MCF 10A (cell line): ENCODE measurements around the gene LRRC2. TPM values are rescaled to one million over a fixed set of nuclear protein-coding genes. Genes with fewer than 3 reads are reported as not detected.

Experiments used
- BruUV-seq: library from RNA; stranded (reverse); fragments of 400-500 nt; replicated peaks from 2 replicates; lab custom pipeline; 2021; lab: Mats Ljungman, UMichigan
- CTCF ChIA-PET: fragments of 300-600 bp; sonication (Branson Sonifier 250); formaldehyde crosslinking; extraction: SDS; loops from one replicate; lab custom pipeline; 2021; ENCODE audit warnings: antibody characterized with exemption, inconsistent platforms; lab: Yijun Ruan, JAX
- POLR2A ChIA-PET: fragments of 300-600, 350-650 bp; sonication (Branson Sonifier 250); formaldehyde crosslinking; extraction: SDS; loops from one replicate; lab custom pipeline; 2020; ENCODE audit warnings: antibody characterized with exemption, inconsistent platforms; lab: Yijun Ruan, JAX
- DNase-seq: peaks from one replicate; pipeline ENCODE4 v3.0.0-alpha.2; 2018; ENCODE audit not compliant: unreplicated experiment
- H3K27ac Mint-ChIP-seq: one replicate; pipeline ENCODE4 v1.8.0; 2022; ENCODE audit warnings: mild to moderate bottlenecking, low read depth, mixed read lengths; ENCODE audit not compliant: unreplicated experiment
- H3K27me3 Mint-ChIP-seq: one replicate; pipeline ENCODE4 v1.8.0; 2022; ENCODE audit warnings: mixed read lengths; ENCODE audit not compliant: insufficient read depth, unreplicated experiment
- H3K36me3 Mint-ChIP-seq: one replicate; pipeline ENCODE4 v1.8.0; 2022; ENCODE audit warnings: mild to moderate bottlenecking, moderate library complexity, mixed read lengths; ENCODE audit not compliant: insufficient read depth, unreplicated experiment
- H3K4me1 Mint-ChIP-seq: one replicate; pipeline ENCODE4 v1.8.0; 2022; ENCODE audit warnings: mixed read lengths; ENCODE audit not compliant: insufficient read depth, unreplicated experiment
- H3K4me3 Mint-ChIP-seq: one replicate; pipeline ENCODE4 v1.8.0; 2022; ENCODE audit warnings: mild to moderate bottlenecking, moderate library complexity, mixed read lengths; ENCODE audit not compliant: unreplicated experiment
- H3K9me3 Mint-ChIP-seq: one replicate; pipeline ENCODE4 v1.8.0; 2022; ENCODE audit warnings: mixed read lengths; ENCODE audit not compliant: unreplicated experiment
- intact Hi-C: fragments of 100-400 bp; cut with micrococcal nuclease; formaldehyde crosslinking; loops from 2 replicates; pipeline ENCODE4 v1.14.1; 2022
- total RNA-seq: library from RNA; stranded (reverse); gene quantifications from 2 replicates; pipeline ENCODE4 v1.2.3, GENCODE V29; 2022
- TF ChIP-seq, protein P1 (sequence below): fragments of 200-600 bp; IDR thresholded peaks from one replicate; pipeline ENCODE4 v1.8.0; 2022; ENCODE audit warnings: antibody characterized with exemption, mild to moderate bottlenecking; ENCODE audit not compliant: unreplicated experiment

LRRC2 gene
- total RNA-seq, 1 experiment from 2014 or later: not detected

DNA sequence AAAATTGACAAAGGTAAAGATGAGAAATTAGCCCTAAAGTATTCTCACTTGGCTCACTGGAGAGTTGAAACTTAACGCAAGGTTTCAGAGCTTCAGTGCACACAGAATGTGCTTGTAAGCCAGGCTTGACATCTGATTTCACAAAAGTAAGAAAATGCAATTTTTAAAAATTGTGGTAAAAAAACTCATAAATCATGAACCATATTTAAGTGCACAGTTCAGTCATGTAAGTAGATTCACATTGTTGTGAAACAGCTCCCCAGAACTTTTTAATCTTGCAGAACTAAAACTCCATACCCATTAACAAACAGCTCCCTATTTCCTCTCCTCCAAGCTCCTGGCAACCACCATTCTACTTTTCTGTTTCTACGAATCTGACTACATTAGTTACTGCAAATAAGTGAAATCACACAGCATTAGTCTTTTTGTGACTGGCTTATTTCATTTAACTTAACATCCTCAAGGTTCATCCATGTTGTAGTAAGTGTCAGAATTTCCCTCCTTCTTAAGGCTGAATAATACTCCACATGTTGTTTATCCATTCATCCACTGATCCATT, 53.8 kb downstream of the LRRC2 start:
- ChIA-PET CTCF (interaction anchor here (0.5 to 3.4 kb wide), 2 partner anchors 23 to 164 kb away, joined by 3 to 12 read pairs; no protein-coding TSS in a partner anchor), POLR2A (no interaction called here)
- no peak overlapping the region for H3K27ac Mint-ChIP-seq
- H3K36me3 Mint-ChIP-seq: no peaks in the 10 kb centered on the region
- BruUV-seq: no TSS peak
- intact Hi-C loops: no loop called here
- no peaks in the 10 kb centered on the region for H3K27me3 Mint-ChIP-seq
- no peaks in the 10 kb centered on the region for H3K9me3 Mint-ChIP-seq
- TF ChIP-seq, protein P1, sequence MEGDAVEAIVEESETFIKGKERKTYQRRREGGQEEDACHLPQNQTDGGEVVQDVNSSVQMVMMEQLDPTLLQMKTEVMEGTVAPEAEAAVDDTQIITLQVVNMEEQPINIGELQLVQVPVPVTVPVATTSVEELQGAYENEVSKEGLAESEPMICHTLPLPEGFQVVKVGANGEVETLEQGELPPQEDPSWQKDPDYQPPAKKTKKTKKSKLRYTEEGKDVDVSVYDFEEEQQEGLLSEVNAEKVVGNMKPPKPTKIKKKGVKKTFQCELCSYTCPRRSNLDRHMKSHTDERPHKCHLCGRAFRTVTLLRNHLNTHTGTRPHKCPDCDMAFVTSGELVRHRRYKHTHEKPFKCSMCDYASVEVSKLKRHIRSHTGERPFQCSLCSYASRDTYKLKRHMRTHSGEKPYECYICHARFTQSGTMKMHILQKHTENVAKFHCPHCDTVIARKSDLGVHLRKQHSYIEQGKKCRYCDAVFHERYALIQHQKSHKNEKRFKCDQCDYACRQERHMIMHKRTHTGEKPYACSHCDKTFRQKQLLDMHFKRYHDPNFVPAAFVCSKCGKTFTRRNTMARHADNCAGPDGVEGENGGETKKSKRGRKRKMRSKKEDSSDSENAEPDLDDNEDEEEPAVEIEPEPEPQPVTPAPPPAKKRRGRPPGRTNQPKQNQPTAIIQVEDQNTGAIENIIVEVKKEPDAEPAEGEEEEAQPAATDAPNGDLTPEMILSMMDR: no peak
- peaks cover 12% of the 10 kb centered on the region for H3K4me1 Mint-ChIP-seq
- no peak overlapping the region for H3K4me3 Mint-ChIP-seq
- no peak for DNase-seq

DNA sequence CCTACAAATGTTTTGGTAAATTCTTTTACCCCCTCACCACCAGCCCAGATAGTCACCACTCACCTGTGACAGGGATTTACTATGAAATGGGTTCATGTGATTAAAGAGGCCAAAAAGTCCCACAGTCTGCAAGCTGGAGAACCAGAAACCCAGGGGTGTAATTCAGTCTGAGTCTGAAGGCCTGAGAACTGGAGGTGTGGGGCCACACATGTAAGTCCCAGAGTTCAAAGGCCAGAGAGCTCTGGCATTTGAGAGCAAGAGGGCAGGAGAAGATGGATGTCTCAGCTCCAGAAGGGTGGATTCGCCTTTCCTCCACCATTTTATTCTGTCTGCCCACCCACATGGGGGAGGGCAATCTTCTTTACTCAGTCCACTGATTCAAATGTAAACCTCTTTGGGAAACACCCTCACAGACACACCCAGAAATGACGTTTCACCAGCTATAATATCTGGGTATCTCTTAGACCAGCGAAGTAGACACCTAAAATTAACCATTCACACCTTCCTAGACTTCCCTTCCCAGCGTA, 56.4 kb downstream of the LRRC2 start:
- Mint-ChIP-seq H3K27ac (no peak overlapping the region), H3K4me1 (peaks cover 7% of the 10 kb centered on the region), H3K9me3 (no peaks in the 10 kb centered on the region), H3K4me3 (no peak overlapping the region), H3K36me3 (no peaks in the 10 kb centered on the region), H3K27me3 (no peaks in the 10 kb centered on the region)
- intact Hi-C loops: no loop called here
- BruUV-seq: no TSS peak
- no peak for DNase-seq
- TF ChIP-seq, protein P1: no peak
- CTCF ChIA-PET: interaction anchor here (0.8 kb wide), 1 partner anchor 11 kb away, joined by 3 read pairs; no protein-coding TSS in a partner anchor
- POLR2A ChIA-PET: no interaction called here

DNA sequence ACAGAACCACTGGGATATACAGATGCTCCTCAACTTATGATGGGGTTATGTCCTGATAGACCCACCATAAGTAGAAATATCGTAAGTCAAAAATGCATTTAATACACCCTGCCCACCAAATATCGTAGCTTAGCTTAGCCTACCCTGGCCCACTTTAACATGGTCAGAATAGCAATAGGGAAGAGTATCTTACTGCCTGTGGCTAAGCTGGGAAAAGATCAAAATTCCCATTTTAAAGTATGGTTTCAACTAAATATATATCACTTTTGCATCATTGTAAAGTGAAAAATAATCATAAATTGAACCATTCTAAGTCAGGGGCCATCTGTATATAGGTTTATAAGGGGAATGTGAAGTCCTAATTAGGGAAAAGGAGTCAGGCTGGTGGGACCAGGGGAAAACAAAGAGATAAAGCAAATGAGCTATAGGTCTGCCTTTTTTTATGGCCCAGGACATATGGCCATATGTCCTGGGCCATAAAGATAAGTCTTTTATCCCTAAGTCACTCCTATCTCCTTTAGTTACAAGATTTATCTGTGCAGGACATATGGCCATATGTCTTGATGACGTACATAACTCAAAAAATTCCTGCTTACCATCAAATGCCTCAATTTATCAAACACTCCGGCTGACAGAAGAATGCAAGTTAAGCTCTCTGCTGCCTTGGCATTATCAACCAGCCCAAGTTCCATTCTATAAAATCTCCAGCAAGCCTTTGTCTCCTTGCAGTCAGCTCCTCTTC, 57.1 kb downstream of the LRRC2 start:
- intact Hi-C loops: no loop called here
- BruUV-seq: no TSS peak
- peaks cover 7% of the 10 kb centered on the region for H3K4me1 Mint-ChIP-seq
- H3K27me3 Mint-ChIP-seq: no peaks in the 10 kb centered on the region
- TF ChIP-seq, protein P1: no peak
- H3K27ac Mint-ChIP-seq: no peak overlapping the region
- DNase-seq: no peak
- H3K9me3 Mint-ChIP-seq: no peaks in the 10 kb centered on the region
- ChIA-PET CTCF (interaction anchor here (0.8 kb wide), 1 partner anchor 12 kb away, joined by 3 read pairs; no protein-coding TSS in a partner anchor), POLR2A (no interaction called here)
- H3K4me3 Mint-ChIP-seq: no peak overlapping the region
- H3K36me3 Mint-ChIP-seq: no peaks in the 10 kb centered on the region

DNA sequence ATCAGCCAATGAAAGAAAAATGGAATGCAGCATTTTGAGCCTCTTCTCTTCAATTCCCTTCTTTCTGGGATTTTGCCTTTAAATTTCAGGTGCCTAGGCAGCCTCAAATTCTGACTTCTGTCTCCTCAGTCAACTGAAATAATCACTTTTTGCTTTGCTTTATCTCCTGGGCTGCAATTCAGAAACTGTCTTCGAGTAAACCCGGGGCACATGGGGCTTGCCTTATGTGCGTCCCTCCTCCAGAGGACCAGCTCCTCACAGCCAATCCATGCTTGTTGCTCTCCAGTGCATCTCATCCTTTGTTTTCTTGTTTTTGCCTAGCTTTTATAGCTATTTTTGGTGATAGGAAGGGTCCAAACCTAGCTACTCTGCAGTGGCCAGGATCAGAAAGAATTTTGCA, 59.6 kb downstream of the LRRC2 start:
- no TSS peak for BruUV-seq
- Mint-ChIP-seq H3K27me3 (no peaks in the 10 kb centered on the region), H3K27ac (no peak overlapping the region), H3K9me3 (no peaks in the 10 kb centered on the region), H3K4me3 (no peak overlapping the region), H3K36me3 (no peaks in the 10 kb centered on the region), H3K4me1 (peaks cover 7% of the 10 kb centered on the region)
- TF ChIP-seq, protein P1: no peak
- CTCF ChIA-PET: no interaction called here
- intact Hi-C loops: no loop called here
- no peak for DNase-seq
- POLR2A ChIA-PET: no interaction called here
